GM12873 (cell line): ENCODE measurements around the gene C14orf180.

Experiments used
- TF ChIP-seq, protein P1 (sequence below): IDR thresholded peaks from 2 replicates; pipeline ENCODE4 v1.5.1; 2012; ENCODE audit warnings: low read depth, mild to moderate bottlenecking, moderate library complexity, low read length, control low read depth; ENCODE audit not compliant: insufficient read depth; ENCODE audit errors: missing control alignments

C14orf180 gene

DNA sequence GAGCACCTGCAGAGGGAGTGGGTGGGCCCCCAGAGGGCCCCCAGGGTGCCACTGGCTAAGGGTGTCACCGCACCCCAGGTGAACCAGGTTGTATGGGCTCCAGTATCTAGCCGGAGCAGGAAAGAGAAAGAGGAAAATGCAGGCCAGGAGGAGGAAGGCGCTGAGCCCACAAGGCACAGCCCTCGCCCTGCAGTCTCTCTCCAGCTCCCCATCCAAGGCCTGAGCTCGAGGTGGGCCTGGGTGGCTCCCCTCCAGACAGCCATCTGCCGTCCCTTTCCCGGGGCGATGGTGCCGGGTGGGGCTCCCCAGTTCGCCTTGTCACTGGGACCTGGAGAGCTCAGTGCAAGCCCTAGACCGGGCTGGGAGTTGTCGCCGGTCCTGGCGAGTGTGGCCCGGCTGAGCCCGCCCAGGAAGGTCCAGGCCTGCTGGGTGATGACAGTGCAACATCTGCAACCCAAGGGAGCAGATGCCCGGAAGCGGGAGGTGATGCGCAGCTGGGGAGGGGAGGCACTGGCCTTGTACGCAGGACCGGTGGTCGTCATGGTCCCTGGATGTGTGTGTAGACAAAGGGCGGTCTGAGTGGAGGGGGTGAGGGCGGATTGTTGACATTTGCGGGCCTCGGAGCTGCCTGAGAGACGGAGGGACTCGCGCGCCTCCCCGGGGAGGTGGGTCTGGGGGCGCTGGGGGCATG, 24.3 kb downstream of the C14orf180 start:
- TF ChIP-seq, protein P1, sequence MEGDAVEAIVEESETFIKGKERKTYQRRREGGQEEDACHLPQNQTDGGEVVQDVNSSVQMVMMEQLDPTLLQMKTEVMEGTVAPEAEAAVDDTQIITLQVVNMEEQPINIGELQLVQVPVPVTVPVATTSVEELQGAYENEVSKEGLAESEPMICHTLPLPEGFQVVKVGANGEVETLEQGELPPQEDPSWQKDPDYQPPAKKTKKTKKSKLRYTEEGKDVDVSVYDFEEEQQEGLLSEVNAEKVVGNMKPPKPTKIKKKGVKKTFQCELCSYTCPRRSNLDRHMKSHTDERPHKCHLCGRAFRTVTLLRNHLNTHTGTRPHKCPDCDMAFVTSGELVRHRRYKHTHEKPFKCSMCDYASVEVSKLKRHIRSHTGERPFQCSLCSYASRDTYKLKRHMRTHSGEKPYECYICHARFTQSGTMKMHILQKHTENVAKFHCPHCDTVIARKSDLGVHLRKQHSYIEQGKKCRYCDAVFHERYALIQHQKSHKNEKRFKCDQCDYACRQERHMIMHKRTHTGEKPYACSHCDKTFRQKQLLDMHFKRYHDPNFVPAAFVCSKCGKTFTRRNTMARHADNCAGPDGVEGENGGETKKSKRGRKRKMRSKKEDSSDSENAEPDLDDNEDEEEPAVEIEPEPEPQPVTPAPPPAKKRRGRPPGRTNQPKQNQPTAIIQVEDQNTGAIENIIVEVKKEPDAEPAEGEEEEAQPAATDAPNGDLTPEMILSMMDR: no peak

GRCh38 chr14:104604458-104605449, 25.2 kb downstream of the C14orf180 start, which contains the start of gene TMEM179:
Gene TMEM179 (minus strand): TSS chr14:104604772. CDS start chr14:104604741, 31 bp downstream.
- TF ChIP-seq, protein P1: no peak

GRCh38 chr14:104609666-104610065, 30.1 kb downstream of the C14orf180 start:
- TF ChIP-seq, protein P1: no peak

DNA sequence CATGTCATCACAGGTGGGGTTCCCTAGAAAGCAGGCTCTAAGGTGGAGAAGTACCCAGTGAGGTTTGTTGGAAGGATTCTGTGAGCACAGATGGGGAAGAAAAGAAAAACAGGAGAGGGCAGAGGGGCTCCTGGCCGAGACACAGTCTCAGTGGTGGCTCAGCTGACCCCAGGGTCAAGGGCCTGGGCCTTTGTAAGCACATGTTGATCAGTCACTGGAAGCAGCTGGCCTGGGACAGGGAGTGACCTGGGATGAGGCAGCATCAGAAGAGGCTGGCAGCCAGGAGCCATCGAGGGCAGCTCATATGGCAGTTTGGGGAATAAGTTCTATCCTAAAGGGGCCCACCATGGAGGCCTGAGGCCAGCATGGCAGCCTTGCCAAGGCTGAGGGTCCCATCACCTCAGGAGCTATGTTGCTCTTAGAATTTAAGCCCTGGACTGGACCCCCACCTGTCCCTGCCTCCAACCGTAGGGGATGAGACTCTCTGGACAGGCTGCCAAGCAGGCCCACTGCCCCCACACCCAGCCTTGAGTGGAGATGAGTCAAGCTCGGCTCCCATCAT, 31.3 kb downstream of the C14orf180 start:
- TF ChIP-seq, protein P1: no peak

- TF ChIP-seq, protein P1: no peak
These were observed 32.3 kb downstream of the C14orf180 start for GRCh38 chr14:104611881-104612280.

DNA sequence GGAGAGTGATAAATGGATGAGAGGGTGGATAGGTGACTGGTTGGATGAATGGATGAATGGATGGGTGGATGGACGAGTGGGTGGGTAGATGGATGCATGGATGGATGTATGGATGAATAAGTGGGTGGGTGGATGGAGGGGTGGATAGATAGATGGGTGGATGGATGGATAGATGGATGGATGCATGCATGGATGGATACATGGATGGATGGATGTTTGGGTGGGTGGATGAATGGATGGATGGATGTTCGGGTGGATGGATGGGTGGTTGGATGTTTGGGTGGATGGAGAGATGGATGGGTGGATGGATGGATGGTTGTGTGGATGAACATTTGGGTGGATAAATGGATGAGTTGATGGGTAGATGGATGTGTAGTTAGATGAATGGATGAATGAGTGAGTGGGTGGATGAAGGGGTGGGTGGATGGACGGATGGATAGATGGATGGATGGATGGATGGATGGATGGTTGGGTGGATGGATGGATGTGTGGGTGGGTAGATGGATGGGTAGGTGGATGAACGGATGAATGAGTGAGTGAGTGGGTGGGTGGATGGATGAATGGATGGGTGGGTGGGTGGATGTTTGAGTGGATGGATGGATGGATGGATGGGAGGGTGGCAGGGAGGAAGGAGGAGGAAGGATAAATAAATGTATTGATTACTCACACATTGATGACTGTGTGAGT, 34.7 kb downstream of the C14orf180 start:
- TF ChIP-seq, protein P1: no peak
